HL-60 (cell line): ENCODE measurements around the gene OXLD1.

ENCODE experiments used
- DNase-seq, 2 experiments: peaks; one replicate each; pipeline ENCODE4 v3.0.0-alpha.2; 2010 to 2020; ENCODE audit warnings: low read depth in 1 of 2, low spot score in 1 of 2
- H3K27ac ChIP-seq: fragments of 250-450 bp; sonication (Bioruptor Pico); replicated peaks from 2 replicates; pipeline ENCODE4 v1.5.1; 2020; ENCODE audit warnings: mild to moderate bottlenecking, moderate library complexity
- H3K27me3 ChIP-seq: fragments of 250-450 bp; sonication (Bioruptor Pico); 2 replicates; pipeline ENCODE4 v1.5.1; 2021; ENCODE audit warnings: mild to moderate bottlenecking, moderate library complexity; ENCODE audit not compliant: insufficient read depth, poor library complexity, severe bottlenecking
- H3K4me3 ChIP-seq: replicated peaks from 2 replicates; pipeline ENCODE4 v1.5.1; 2011; ENCODE audit warnings: mild to moderate bottlenecking, control low read depth, low read length; ENCODE audit not compliant: insufficient read depth
- GABPA ChIP-seq: IDR thresholded peaks from 2 replicates; pipeline ENCODE4 v1.6.1; 2012; ENCODE audit warnings: low read depth
- POLR2AphosphoS5 ChIP-seq: IDR thresholded peaks from 2 replicates; pipeline ENCODE4 v1.6.1; 2012; ENCODE audit warnings: low read depth
- REST ChIP-seq: IDR thresholded peaks from 2 replicates; pipeline ENCODE4 v1.6.1; 2012; ENCODE audit warnings: low read depth; ENCODE audit not compliant: insufficient replicate concordance
- SPI1 ChIP-seq: IDR thresholded peaks from 2 replicates; pipeline ENCODE4 v1.6.1; 2012; ENCODE audit warnings: low read depth, mild to moderate bottlenecking, borderline replicate concordance
- microRNA-seq: library from miRNA; unstranded; fragments of <30 nt; microRNA quantifications from one replicate; pipeline ENCODE4, GENCODE V29; 2018
- TF ChIP-seq, protein P1 (sequence below): IDR thresholded peaks from one replicate; pipeline ENCODE4 v1.5.1; 2011; ENCODE audit warnings: low read length, control low read depth, inconsistent platforms; ENCODE audit not compliant: insufficient read depth

The OXLD1 gene

DNA sequence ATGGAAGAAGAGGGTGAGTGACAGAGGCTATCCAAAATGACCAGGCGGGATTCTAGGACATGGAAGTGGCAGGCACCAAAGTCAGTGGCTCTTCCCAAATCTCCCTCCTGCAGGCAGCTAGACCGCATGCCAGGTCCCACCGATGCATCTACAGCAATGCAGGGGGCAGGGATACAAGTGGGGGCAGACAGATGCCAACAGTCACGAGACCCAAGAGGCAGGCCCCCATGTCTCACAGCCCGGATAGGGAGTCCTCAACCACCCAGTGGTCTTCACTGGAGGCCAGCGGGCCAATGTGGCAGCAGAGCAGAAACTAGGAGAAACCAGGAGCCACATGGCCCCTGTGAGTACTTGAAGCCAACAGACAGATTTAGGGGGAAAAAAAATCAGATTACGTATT is 49.5 kb downstream of the OXLD1 start:
- TF ChIP-seq SPI1 (no peak), GABPA (no peak), POLR2AphosphoS5 (no peak), REST (no peak)
- TF ChIP-seq, protein P1, sequence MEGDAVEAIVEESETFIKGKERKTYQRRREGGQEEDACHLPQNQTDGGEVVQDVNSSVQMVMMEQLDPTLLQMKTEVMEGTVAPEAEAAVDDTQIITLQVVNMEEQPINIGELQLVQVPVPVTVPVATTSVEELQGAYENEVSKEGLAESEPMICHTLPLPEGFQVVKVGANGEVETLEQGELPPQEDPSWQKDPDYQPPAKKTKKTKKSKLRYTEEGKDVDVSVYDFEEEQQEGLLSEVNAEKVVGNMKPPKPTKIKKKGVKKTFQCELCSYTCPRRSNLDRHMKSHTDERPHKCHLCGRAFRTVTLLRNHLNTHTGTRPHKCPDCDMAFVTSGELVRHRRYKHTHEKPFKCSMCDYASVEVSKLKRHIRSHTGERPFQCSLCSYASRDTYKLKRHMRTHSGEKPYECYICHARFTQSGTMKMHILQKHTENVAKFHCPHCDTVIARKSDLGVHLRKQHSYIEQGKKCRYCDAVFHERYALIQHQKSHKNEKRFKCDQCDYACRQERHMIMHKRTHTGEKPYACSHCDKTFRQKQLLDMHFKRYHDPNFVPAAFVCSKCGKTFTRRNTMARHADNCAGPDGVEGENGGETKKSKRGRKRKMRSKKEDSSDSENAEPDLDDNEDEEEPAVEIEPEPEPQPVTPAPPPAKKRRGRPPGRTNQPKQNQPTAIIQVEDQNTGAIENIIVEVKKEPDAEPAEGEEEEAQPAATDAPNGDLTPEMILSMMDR, result no peak

GRCh38 chr17:81615401-81615930 is 50.9 kb downstream of the OXLD1 start:
- DNase-seq, result no peak
- Histone ChIP-seq H3K4me3 (no peak overlapping the region), H3K27ac (no peak overlapping the region), H3K27me3 (no peaks in the 10 kb centered on the region)
- no peak for TF ChIP-seq POLR2AphosphoS5
- TF ChIP-seq, protein P1, result no peak
- no peak for TF ChIP-seq GABPA
- no peak for TF ChIP-seq REST
- TF ChIP-seq SPI1, result no peak

More for the DNA sequence above, 49.5 kb downstream of the OXLD1 start:
- Histone ChIP-seq H3K4me3 (no peak overlapping the region), H3K27ac (no peak overlapping the region), H3K27me3 (no peaks in the 10 kb centered on the region)
- no peak for DNase-seq

Small RNA genes within 50 kb of the gene (microRNA-seq; reads per million reads assigned to microRNA genes)
- gene MIR6786, result 1.2 reads per million
